Kidney glomerular epithelial cell (primary cell): ENCODE data around the gene MRPL41.
"Not testable (repeated sequence)": the region's sequence is repeated elsewhere in the genome, so short reads cannot be mapped to it uniquely, and the experiment has no call there.

Source experiments
- DNase-seq: peaks from one replicate; lab custom pipeline; 2025; lab: John Stamatoyannopoulos, UW

MRPL41 gene

DNA sequence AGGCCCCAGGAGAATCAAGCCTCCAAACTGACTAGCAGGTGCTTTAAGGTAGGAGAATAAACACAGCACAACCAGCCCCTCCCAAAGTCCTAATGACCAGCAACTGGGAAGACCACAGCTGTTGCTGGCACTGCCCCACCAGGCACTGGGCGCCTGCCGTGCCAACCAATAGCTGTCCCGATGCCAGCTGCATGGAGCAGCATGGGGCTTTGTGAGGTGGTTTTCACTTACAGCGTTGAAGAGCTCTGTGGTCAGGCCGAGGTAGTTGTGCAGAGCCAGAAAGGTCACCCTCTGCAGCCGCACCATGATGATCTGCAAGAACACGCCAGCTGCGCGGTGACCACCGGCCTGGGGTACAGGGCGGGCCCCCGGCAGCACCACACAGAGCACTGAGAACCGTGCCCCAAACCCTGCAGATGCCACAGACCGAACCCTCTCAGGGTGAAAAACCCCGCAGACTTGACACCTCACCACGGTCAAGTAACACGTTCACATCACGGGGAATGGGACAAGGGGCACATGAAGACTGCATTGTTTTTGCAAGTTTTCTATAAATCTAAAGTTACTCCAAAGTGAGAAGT is 30.2 kb upstream of the MRPL41 start:
- DNase-seq: no peak

GRCh38 chr9:137522746-137523455 is 28.8 kb upstream of the MRPL41 start:
- no peak for DNase-seq

GRCh38 chr9:137524161-137524980 is 27.3 kb upstream of the MRPL41 start:
- DNase-seq: no peak

- no peak for DNase-seq
Measured at GRCh38 chr9:137524981-137525317, 26.7 kb upstream of the MRPL41 start.

DNA sequence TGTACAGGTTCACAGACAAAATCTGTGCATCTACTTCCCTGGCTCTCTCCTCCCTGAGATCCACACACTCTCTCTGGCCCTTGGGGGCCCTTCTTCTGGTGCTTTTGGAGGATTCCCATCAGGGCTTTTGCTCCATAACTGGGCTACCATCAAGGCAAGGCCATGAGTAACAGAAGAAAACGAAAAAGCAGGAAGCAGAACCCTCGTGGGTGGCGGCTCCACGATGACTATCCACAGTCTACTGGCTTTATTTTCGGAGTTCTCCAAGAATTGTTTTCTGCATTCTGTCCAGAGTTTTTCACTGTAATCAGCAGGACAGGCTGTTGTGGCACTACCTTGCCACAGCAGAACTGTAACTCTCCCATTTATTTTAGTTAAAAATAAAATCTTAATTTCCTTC is 21.3 kb upstream of the MRPL41 start:
- DNase-seq: no peak

- no peak for DNase-seq
Measured at GRCh38 chr9:137531099-137531765, 20.4 kb upstream of the MRPL41 start.

- DNase-seq: not testable (repeated sequence)
Measured at GRCh38 chr9:137532891-137533468, 18.7 kb upstream of the MRPL41 start.

- DNase-seq: peak; percentile 48
Measured at GRCh38 chr9:137534256-137535119, 17.2 kb upstream of the MRPL41 start.

DNA sequence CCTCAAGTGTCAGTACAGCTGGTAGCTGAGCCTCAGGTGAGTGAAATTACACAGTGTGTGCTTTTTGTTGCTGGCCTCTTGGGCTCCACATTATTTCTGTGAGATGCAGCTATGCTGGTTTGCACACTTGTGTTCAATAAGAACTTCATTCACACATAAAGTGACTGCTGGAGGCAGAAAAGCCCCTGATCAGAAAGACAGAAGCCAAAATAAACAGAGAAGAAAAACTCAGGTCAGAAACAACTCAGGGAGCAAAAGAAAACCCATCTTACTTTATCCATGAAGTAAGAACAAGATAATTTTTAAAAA is 16.6 kb upstream of the MRPL41 start:
- DNase-seq: no peak

DNA sequence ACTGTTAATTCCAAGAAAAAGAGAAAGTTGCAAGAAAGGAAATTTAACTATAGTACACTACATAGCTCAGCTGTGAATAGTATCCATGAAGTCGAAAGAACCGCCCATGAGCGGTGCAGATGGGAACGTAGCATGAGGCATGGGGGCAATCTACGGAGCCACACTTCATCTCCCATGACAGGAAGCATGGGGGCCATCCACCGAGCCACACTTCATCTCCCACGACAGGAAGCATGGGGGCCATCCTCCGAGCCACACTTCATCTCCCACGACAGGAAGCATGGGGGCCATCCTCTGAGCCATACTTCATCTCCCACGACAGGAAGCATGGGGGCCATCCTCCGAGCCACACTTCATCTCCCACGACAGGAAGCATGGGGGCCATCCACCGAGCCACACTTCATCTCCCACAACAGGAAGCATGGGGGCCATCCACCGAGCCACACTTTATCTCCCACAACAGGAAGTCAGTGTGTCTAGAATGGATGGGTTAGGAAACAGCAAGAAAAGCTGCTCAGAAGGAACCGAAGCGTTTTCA is 15.0 kb upstream of the MRPL41 start:
- not testable (repeated sequence) for DNase-seq

- DNase-seq: no peak
Measured at GRCh38 chr9:137538058-137538457, 13.6 kb upstream of the MRPL41 start.

DNA sequence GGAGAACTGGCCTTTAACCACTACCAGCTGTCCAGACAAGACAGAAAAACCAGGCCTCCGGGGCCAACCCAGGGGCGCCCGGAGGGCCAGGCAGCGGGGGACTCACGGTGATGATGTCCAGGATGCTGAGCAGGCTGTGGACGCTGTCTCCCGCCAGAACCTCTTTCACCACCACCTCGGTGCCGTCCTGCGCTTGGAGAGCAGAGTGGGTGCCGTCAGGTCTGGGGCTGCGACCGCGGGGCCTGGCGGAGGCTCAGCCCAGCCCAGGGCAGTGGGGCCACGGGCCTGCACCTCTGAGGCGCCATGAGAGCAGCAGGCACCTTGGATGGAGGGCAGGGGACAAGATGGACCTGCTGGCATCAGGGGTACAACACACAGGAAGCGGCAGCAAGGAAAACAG is 11.1 kb upstream of the MRPL41 start:
- DNase-seq: no peak

- no peak for DNase-seq
Measured at GRCh38 chr9:137542486-137542885, 9.2 kb upstream of the MRPL41 start.

DNA sequence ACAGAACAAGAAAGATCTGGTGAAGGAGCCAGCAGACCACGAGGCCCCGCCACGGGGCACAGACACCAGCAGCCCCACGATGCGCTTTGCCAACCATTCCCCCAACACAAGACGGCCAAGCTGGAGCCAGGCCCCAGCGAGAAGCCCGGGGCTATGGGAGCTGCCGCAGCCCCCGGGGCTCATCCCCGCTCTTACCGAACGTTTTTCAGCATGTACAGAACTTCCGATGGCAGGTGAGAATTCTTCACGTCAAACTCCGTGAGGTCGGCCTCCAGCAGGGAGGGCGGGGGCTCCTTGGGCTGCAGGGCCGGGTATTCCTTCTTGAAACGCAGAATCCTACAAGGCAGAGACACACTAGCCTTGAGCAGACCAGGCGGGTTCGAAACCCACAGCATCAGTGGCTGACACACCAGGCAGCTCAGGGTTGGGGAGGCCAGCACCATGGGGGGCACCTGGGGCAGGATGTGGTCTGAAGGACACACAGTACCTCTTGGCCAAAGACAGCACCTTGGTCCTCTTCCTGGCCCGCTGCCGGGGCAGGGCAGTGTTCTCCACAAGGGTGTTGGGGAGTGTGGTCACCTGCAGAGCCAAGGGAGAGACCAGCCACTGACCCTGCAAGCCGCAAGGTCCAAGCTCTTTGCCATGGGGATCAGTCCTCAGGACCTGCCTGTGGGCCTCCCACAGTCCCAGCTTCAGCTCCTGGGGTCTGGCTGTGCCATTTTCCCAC is 8.3 kb upstream of the MRPL41 start:
- no peak for DNase-seq

DNA sequence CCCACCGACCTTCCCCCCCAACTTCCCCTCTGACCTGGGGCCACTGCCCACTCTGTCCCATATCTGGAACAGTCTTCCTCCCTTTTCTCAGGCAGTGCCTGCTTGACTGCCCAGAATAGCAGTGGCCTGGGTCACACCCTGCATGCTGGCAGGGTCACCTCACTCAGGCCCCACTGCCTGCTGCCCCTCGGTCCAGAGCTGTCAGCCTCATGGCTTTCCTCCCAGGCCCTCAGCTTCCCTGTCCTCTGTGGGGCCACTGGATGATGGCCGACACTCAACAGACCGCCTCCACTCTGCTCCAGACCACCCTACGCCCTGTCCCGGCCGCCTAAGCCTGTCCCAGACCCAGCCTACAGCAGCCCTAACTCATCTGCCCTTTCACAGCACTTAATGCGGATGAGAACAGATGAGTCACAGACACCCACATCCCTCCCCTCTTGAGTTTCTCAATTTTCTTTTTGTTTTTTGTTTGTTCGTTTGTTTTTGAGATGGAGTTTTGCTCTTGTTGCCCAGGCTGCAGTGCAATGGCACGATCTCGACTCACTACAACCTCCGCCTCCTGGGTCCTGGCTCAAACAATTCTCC is 7.4 kb upstream of the MRPL41 start:
- DNase-seq: no peak

DNA sequence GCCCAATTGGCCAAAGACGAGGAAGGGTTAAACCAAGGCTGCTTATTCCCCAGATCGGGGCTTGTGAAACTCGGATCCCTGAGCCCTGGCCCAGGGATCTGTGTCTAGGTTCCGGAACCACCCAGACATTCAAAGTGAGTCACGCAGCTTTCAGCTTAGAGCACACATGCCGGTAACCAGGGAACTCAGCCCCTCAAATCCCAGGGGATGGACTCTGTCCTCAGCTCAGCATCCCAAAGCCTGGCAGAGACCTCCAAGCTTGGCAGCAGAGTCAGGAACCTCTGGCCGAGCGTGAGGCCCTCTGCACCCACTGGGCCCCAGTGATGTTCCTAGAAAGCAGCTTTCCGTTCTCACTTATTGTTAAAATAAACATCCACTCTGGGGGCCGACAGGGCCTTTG is 6.6 kb upstream of the MRPL41 start:
- DNase-seq: no peak

DNA sequence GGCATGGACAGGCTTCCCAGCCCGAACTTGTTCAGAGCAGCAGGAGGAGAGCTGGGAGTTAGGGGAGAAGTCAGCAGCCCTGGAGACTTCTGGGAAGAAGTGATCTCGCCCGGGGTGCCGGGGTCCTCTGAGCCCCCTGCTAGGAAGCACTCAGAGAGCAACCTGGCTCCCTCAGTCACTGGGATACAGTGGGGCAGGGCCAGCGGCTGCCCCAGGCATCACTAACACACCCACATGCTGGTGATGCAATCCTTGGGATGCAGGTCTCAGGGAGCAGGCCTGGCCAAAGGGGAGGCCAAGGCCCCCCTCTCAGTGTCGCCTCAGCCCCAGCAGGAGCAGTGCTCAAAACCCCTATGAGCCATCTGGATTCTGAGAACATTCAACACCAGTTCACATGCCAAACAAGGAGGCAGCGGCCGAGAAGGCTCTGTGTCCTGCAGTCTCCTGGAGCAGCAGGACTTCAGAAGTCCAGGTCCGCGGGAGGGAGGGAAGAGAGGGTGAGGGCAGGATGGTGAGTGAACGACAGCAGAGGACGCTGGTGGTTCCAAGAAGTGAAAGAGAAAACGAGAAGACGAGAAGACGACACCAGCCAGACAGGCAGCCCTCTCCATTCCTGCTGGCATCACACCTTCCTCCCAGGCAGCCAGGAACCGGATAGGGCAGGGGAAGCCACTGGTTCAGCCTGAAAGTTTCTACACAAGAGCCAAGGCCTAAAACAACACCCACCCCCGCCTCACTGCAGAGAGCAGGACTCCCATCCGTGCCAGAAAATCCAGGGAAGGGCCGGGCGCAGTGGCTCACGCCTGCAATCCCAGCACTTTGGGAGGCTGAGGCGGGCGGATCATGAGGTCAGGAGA is 3.8 kb upstream of the MRPL41 start:
- DNase-seq: no peak

DNA sequence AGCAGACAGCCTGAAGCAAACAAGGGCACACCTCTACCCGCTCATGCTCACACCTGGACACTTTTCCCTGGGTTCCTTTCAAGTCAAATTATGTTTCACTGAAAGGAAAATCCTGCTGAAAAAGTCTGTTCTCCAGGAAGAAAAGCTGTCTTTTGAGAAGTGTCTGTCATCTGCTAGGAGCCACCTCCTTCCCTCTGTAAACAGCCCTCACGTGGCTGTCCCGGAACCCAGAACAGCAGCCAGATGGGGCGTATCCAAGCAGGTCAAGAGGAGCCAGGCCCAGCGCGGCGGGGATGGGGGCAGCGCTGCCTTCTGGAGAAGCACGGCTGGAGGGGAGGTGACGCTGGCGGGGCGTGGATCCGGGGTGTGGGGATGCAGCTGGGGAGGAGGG is 1.5 kb upstream of the MRPL41 start, which contains the start of gene PNPLA7:
TSS of gene PNPLA7 (minus strand) at position 172 of the 391 bp plus-strand sequence. CDS start 205 bp downstream, outside the sequence.
- DNase-seq: peak; percentile 28

GRCh38 chr9:137550958-137551263 is 768 bp upstream of the MRPL41 start:
- not testable (repeated sequence) for DNase-seq
